ENCODE data around the gene DACH1.

DACH1 gene

DNA sequence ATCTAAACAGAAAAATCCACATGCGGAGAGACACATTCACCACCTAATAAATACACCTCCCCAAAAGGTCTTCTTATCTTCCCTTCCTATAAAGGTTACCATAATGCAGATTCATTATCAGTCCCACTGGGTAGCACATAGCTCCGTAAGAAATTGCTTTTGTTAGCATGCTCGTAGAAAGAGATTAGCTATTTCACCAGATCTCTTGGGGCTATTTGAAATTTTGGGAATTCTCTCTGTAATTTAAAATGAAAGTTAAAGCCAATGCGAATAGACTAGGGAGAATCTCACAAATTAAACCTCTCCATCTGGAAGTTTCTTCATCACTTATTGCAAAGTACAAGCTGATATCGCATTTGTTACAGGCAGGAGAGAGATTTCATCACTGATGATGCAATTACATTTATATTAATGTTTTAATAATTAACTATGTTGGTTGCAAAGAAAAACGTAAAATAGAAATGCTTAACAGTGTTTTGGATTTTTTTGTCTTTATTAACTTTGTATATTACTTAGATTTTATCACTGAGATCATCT is 12.9 kb upstream of the DACH1 start:
- no peak overlapping the region for H3K9ac ChIP-seq (ENCODE audit: insufficient read length)
- H3K4me3 ChIP-seq, result no peak overlapping the region
- TF ChIP-seq FOXP2 (optimal IDR thresholded peaks at IDR 0.05; ENCODE audit: control extremely low read depth, extremely low read length, insufficient read depth), result no peak
- TF ChIP-seq EZH2 (IDR thresholded peaks at IDR 0.05), result no peak
- TF ChIP-seq POLR2AphosphoS5 (IDR thresholded peaks at IDR 0.05; ENCODE audit: borderline replicate concordance, low read depth, low read length), result no peak
- H3K9me3 ChIP-seq (ENCODE audit: low read depth, low read length), result no peaks in the 10 kb centered on the region
- H3K27ac ChIP-seq, result no peak overlapping the region
- H3K36me3 ChIP-seq (ENCODE audit: insufficient read depth, low read length), result no peaks in the 10 kb centered on the region
- no peak for DNase-seq (ENCODE audit: low read depth, low spot score)

DNA sequence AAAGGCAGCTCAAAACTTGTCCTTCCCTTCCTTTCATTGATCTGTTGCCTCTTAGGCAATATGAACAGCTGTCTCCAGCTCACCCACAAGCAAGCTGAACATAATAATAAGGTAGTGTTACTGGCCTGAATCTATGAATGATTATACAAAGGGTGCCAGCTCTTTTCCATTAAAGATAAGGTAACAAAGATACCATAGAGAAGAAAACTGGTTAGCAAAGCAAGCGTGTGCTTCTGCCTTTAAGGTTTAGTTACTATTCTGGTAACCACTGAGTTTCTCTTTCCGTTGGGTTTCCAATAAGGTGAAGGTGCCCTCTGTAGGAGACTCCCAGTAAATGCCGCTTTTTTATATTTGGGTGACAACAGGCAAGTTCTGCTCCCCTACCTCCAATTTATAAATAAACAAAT is 12.1 kb upstream of the DACH1 start:
- no peak overlapping the region for H3K4me3 ChIP-seq
- DNase-seq (ENCODE audit: low read depth, low spot score), result no peak
- TF ChIP-seq FOXP2 (optimal IDR thresholded peaks at IDR 0.05; ENCODE audit: control extremely low read depth, extremely low read length, insufficient read depth) (no peak), EZH2 (IDR thresholded peaks at IDR 0.05) (no peak), POLR2AphosphoS5 (IDR thresholded peaks at IDR 0.05; ENCODE audit: borderline replicate concordance, low read depth, low read length) (no peak)
- H3K27ac ChIP-seq, result no peak overlapping the region
- H3K9me3 ChIP-seq (ENCODE audit: low read depth, low read length), result no peaks in the 10 kb centered on the region
- no peak overlapping the region for H3K9ac ChIP-seq (ENCODE audit: insufficient read length)
- H3K36me3 ChIP-seq (ENCODE audit: insufficient read depth, low read length), result no peaks in the 10 kb centered on the region

DNA sequence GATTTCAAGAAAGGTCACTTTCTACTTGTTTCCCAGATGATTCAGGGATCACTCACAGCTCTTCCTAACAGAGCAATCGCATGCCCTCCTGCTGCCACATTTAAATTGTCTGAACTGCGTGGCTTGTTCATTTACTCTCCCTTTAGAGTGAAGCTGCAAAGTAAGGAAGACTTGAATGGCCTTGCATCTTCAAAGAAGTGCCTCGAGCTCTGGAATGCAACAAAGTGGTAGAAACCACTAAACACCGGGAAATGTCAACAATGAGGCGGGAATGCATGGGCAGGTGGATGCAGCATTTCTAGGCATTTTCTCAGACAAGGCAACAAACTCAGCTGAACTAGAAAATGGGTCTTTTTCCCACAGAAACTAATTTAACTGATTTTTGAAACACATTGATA is 10.3 kb upstream of the DACH1 start:
- Histone ChIP-seq H3K9ac (ENCODE audit: insufficient read length) (no peak overlapping the region), H3K36me3 (ENCODE audit: insufficient read depth, low read length) (no peaks in the 10 kb centered on the region), H3K27ac (no peak overlapping the region), H3K4me3 (no peak overlapping the region), H3K9me3 (ENCODE audit: low read depth, low read length) (no peaks in the 10 kb centered on the region)
- DNase-seq (ENCODE audit: low read depth, low spot score), result no peak
- TF ChIP-seq POLR2AphosphoS5 (IDR thresholded peaks at IDR 0.05; ENCODE audit: borderline replicate concordance, low read depth, low read length) (no peak), EZH2 (IDR thresholded peaks at IDR 0.05) (no peak), FOXP2 (optimal IDR thresholded peaks at IDR 0.05; ENCODE audit: control extremely low read depth, extremely low read length, insufficient read depth) (no peak)

DNA sequence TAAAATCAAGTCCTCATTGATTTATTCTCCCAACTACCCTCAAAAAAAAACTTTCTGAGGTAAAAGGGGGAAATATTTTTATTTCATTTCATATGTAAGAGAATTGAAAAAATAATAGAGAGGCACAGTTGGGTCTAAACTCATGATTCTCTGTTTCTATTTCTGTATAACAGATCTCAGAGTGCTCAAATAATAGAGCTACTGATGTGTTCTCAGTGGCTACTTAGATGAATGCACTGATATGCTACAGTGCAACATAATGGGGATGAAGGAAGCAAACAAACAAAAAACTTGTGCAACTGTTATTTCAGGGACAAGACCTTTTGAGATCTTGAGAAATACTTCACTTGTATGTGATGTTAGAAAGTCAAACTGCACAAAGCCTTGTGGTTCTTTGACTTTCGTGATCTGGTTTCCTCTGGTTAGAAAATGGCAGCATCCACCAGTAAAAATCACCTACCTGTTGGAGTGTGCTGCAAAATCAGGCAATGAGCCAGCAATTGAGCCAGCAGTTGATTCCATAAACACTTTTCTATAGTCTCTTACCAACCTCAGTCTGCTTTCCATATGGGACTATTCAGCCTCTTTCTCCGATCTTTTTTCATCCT is 9.7 kb upstream of the DACH1 start:
- Histone ChIP-seq H3K9ac (ENCODE audit: insufficient read length) (no peak overlapping the region), H3K4me3 (no peak overlapping the region), H3K9me3 (ENCODE audit: low read depth, low read length) (no peaks in the 10 kb centered on the region), H3K27ac (no peak overlapping the region), H3K36me3 (ENCODE audit: insufficient read depth, low read length) (no peaks in the 10 kb centered on the region)
- DNase-seq (ENCODE audit: low read depth, low spot score), result no peak
- TF ChIP-seq POLR2AphosphoS5 (IDR thresholded peaks at IDR 0.05; ENCODE audit: borderline replicate concordance, low read depth, low read length), result no peak
- TF ChIP-seq EZH2 (IDR thresholded peaks at IDR 0.05), result no peak
- TF ChIP-seq FOXP2 (optimal IDR thresholded peaks at IDR 0.05; ENCODE audit: control extremely low read depth, extremely low read length, insufficient read depth), result no peak

DNA sequence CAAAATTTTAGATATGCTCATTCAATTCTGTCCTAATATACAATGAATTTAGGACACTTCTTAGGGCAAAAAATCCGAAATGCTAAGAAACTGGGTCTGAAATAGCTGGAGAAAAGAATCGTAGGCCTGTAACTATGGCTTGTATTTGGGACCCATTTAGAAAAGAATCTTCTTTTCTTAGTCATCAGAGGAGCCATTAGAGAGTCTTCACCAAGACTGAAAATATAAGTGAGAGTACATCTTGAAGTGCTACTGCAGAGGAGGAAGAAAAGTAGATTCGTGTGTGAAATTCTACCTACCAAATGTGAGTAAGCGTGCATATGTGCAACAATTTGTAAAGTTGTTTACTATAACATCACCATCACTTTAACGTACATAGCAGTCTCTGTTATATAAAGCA is 8.8 kb upstream of the DACH1 start:
- Histone ChIP-seq H3K36me3 (ENCODE audit: insufficient read depth, low read length) (no peaks in the 10 kb centered on the region), H3K4me3 (no peak overlapping the region), H3K27ac (no peak overlapping the region), H3K9me3 (ENCODE audit: low read depth, low read length) (no peaks in the 10 kb centered on the region), H3K9ac (ENCODE audit: insufficient read length) (no peak overlapping the region)
- DNase-seq (ENCODE audit: low read depth, low spot score), result no peak
- TF ChIP-seq POLR2AphosphoS5 (IDR thresholded peaks at IDR 0.05; ENCODE audit: borderline replicate concordance, low read depth, low read length) (no peak), EZH2 (IDR thresholded peaks at IDR 0.05) (no peak), FOXP2 (optimal IDR thresholded peaks at IDR 0.05; ENCODE audit: control extremely low read depth, extremely low read length, insufficient read depth) (no peak)

DNA sequence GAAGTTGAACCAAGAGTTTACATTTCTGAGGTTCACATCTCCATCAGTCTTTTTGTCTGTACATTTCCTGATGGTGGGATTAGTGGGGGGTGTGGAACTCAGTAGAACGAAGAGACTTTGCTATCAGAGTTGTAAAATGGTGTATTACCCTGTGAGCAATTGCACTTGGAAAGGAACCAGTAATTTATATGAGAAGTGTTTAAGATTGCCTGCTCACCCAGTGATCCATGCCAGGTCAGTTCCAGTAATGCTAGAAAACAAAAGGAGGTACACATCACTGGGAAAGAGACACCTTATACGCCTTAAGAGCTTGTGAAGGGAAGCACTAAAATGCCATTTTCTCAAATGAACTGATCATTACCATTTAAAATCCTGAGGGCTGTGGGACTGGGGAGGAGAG is 7.5 kb upstream of the DACH1 start:
- DNase-seq (ENCODE audit: low read depth, low spot score), result no peak
- H3K9me3 ChIP-seq (ENCODE audit: low read depth, low read length), result no peaks in the 10 kb centered on the region
- H3K36me3 ChIP-seq (ENCODE audit: insufficient read depth, low read length), result no peaks in the 10 kb centered on the region
- H3K4me3 ChIP-seq, result no peak overlapping the region
- no peak overlapping the region for H3K27ac ChIP-seq
- no peak overlapping the region for H3K9ac ChIP-seq (ENCODE audit: insufficient read length)
- no peak for TF ChIP-seq FOXP2 (optimal IDR thresholded peaks at IDR 0.05; ENCODE audit: control extremely low read depth, extremely low read length, insufficient read depth)
- no peak for TF ChIP-seq POLR2AphosphoS5 (IDR thresholded peaks at IDR 0.05; ENCODE audit: borderline replicate concordance, low read depth, low read length)
- no peak for TF ChIP-seq EZH2 (IDR thresholded peaks at IDR 0.05)

DNA sequence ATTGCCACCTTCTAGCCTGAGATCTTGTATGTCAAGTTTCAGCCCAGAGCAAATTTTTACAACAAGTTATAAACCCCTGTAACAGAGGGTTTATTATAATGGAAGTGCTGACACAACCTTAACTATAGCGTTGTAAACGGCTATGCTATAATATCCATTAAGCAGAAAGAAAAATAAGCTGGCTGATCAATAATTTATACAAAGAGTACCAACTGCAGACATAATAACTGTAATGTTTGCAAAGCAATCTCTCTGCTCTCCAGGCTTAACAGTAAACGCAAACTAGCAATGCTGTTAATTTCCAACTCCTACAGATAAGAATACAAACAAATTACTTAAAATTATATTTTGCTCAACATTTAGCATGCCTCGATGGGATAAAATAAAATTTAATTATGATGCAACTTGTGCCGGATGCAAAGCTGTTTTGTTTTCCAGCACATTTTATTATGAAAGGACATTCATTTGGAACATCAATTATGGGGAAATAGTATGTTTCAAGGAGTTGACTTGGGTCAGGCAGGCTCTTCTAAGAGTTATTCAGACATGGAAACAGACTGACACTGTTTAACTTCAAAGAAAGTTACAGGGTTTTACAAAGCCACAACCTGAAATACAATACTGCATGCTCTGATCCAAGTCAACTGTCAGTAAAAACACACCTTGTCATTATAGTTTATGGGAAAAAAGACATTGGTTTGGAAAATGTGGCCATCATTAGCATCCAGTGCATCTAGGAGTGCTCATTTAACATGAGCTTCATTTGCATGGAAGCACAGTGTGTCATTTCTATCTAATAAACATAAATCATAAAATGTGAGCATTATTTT is 6.6 kb upstream of the DACH1 start:
- no peak for DNase-seq (ENCODE audit: low read depth, low spot score)
- Histone ChIP-seq H3K36me3 (ENCODE audit: insufficient read depth, low read length) (no peaks in the 10 kb centered on the region), H3K4me3 (no peak overlapping the region), H3K27ac (no peak overlapping the region), H3K9me3 (ENCODE audit: low read depth, low read length) (no peaks in the 10 kb centered on the region), H3K9ac (ENCODE audit: insufficient read length) (no peak overlapping the region)
- TF ChIP-seq POLR2AphosphoS5 (IDR thresholded peaks at IDR 0.05; ENCODE audit: borderline replicate concordance, low read depth, low read length), result no peak
- TF ChIP-seq EZH2 (IDR thresholded peaks at IDR 0.05), result no peak
- no peak for TF ChIP-seq FOXP2 (optimal IDR thresholded peaks at IDR 0.05; ENCODE audit: control extremely low read depth, extremely low read length, insufficient read depth)

DNA sequence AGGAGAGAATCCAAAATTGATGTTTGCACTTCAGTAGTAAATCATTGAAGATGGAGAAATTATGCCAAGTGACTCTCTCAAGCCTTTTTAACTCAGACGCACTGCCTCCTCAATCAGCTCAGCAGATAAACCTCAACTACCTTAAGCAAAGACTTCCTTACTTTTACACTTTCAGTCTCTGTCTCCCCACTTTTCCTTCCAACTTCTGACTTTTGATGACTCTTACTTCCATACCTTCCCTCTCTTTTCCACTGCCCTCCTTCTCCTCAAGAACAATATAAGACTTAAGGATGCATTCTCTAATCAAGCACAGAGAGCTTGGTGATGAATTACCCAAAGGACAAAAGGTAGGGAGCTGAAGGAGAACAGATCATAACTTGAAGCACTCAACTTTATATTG is 4.8 kb upstream of the DACH1 start:
- TF ChIP-seq EZH2 (IDR thresholded peaks at IDR 0.05), result no peak
- TF ChIP-seq POLR2AphosphoS5 (IDR thresholded peaks at IDR 0.05; ENCODE audit: borderline replicate concordance, low read depth, low read length), result no peak
- TF ChIP-seq FOXP2 (optimal IDR thresholded peaks at IDR 0.05; ENCODE audit: control extremely low read depth, extremely low read length, insufficient read depth), result no peak
- no peak overlapping the region for H3K4me3 ChIP-seq
- no peaks in the 10 kb centered on the region for H3K36me3 ChIP-seq (ENCODE audit: insufficient read depth, low read length)
- no peak overlapping the region for H3K27ac ChIP-seq
- DNase-seq (ENCODE audit: low read depth, low spot score), result no peak
- no peaks in the 10 kb centered on the region for H3K9me3 ChIP-seq (ENCODE audit: low read depth, low read length)
- H3K9ac ChIP-seq (ENCODE audit: insufficient read length), result no peak overlapping the region
